ENCODE results near the gene NBDY.

NBDY gene

DNA sequence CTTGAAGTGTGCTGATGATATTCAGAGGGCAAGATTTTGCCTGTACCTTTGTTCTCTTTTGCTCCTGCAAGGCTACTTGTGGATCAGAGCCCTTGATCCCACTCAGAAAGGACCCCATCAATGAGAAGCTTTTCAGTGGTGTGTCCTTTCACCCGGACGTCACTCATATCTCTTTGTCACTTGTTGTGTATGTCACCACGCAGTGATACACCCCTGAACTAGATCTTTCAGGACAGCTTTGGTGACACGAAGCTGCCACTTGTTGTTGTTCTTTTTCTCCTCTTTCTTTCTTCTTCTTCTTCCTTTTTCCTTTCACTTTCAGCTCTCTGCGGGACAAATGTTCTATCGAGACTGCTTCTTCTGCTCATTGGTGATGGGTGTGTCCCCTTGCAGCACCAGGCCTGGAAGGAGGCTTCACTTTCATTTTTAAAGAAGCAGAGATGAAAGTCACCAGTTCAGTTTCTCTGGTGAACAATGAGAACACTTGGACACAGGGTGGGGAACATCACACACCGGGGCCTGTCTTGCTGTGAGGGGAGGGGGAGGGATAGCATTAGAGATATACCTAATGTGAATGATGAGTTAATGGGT lies 83.6 kb downstream of the NBDY start:
- peaks cover 7% of the 10 kb centered on the region for H3K27me3 Mint-ChIP-seq (ENCODE audit: low read depth)
- no peak overlapping the region for H3K4me3 Mint-ChIP-seq
- peaks cover 25% of the 10 kb centered on the region for H3K9me3 Mint-ChIP-seq
- no peaks in the 10 kb centered on the region for H3K4me1 Mint-ChIP-seq
- H3K27ac Mint-ChIP-seq: no peak overlapping the region
- peaks cover 43% of the 10 kb centered on the region for H3K36me3 Mint-ChIP-seq (ENCODE audit: low read depth)
- TF ChIP-seq, protein P1, sequence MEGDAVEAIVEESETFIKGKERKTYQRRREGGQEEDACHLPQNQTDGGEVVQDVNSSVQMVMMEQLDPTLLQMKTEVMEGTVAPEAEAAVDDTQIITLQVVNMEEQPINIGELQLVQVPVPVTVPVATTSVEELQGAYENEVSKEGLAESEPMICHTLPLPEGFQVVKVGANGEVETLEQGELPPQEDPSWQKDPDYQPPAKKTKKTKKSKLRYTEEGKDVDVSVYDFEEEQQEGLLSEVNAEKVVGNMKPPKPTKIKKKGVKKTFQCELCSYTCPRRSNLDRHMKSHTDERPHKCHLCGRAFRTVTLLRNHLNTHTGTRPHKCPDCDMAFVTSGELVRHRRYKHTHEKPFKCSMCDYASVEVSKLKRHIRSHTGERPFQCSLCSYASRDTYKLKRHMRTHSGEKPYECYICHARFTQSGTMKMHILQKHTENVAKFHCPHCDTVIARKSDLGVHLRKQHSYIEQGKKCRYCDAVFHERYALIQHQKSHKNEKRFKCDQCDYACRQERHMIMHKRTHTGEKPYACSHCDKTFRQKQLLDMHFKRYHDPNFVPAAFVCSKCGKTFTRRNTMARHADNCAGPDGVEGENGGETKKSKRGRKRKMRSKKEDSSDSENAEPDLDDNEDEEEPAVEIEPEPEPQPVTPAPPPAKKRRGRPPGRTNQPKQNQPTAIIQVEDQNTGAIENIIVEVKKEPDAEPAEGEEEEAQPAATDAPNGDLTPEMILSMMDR (IDR thresholded peaks at IDR 0.05; ENCODE audit: unreplicated experiment in 3 of 3): no peak

DNA sequence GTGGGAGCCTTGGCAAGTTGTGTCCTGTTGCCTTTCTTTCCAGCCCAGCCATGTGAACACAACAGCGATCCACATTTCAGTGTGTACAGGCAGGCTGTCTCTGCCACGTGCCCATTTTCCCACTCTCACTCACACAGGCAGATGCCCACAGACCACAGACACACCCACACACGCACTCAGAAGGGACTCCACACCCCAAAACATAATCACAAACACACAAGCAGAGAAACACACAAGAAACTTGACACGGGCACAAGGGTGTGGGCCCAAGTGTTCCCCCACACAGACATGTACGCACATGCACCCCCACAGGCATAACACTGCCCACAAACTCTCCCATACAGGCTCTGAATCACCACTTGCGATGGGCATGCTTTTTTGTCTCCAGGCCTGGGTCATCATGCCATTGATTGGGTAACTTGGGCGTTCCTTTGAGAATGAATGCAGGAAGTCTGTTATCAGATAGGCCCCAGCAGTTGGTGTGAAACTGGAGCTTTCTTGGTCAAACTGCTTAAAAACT lies 84.3 kb downstream of the NBDY start:
- Mint-ChIP-seq H3K4me3 (no peak overlapping the region), H3K9me3 (peaks cover 21% of the 10 kb centered on the region), H3K27ac (no peak overlapping the region), H3K36me3 (ENCODE audit: low read depth) (peaks cover 41% of the 10 kb centered on the region), H3K27me3 (ENCODE audit: low read depth) (peaks cover 7% of the 10 kb centered on the region), H3K4me1 (no peaks in the 10 kb centered on the region)
- TF ChIP-seq, protein P1 (IDR thresholded peaks at IDR 0.05; ENCODE audit: unreplicated experiment in 3 of 3): no peak

DNA sequence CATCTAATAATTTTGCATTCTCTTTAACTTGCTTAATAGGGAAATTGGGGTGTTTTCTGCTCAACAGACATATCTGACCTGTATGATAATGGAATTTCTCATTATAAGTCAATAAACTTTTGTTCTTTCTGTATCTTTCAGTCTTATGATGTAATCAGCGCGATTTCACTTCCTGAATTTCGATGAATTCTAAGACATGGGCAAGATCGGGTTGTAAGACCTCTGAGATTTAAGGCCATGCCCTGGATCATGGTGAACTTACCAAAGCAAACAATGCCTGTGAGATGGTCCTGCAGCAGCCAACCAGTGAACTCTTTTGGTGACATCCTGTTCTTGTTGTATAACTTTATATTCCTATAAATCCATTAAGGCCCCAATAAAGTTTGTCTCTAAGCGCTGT lies 88.1 kb downstream of the NBDY start:
- H3K27me3 Mint-ChIP-seq (ENCODE audit: low read depth): peaks cover 7% of the 10 kb centered on the region

DNA sequence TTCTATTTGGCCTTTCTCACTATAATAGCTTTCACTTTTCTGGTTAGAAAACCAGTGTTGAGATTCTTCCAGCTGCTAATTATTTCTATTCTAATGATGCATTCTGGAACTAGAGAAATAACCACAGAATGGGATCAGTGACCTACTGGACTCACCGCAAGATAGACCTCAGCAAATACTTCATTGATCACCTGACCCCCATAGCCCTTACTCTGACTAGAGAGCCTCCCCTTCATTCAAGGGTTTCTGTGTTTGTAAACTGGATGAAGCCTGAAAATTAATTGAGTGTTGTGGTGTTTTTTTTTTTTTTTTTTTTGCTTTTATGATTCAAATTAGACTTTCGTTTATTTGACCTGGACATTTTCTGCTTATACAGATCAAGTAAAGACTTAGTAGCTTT lies 97.0 kb downstream of the NBDY start:
- Mint-ChIP-seq H3K9me3 (peaks cover 28% of the 10 kb centered on the region), H3K27ac (no peak overlapping the region), H3K4me1 (no peaks in the 10 kb centered on the region), H3K4me3 (no peak overlapping the region), H3K27me3 (ENCODE audit: low read depth) (no peaks in the 10 kb centered on the region), H3K36me3 (ENCODE audit: low read depth) (peaks cover 15% of the 10 kb centered on the region)
- TF ChIP-seq, protein P1 (IDR thresholded peaks at IDR 0.05; ENCODE audit: unreplicated experiment in 3 of 3): no peak

More for the DNA sequence above, 88.1 kb downstream of the NBDY start:
- no peak overlapping the region for H3K4me3 Mint-ChIP-seq
- H3K9me3 Mint-ChIP-seq: peaks cover 7% of the 10 kb centered on the region
- no peak overlapping the region for H3K27ac Mint-ChIP-seq
- TF ChIP-seq, protein P1 (IDR thresholded peaks at IDR 0.05; ENCODE audit: unreplicated experiment in 3 of 3): no peak
- H3K36me3 Mint-ChIP-seq (ENCODE audit: low read depth): peaks cover 24% of the 10 kb centered on the region
- no peaks in the 10 kb centered on the region for H3K4me1 Mint-ChIP-seq

DNA sequence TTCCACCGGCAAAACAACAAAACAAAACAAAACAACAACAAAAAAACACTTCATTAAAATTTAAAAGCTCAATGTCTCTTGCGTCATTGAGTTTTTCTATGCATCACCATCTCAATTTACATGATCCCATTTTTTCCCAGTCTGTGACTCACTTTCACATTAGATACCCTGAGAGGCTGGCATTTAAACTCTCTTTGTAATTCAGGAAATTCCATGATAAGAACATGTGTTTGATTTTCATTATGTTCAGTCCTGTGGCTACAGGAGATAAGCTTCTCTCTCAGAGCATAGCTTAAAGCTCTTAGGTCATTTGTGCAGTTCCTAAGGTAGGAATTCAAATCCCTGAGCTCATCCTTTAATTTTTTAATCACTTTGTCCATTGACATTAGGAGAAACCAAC lies 104.6 kb downstream of the NBDY start:
- H3K27ac Mint-ChIP-seq: no peak overlapping the region
- no peaks in the 10 kb centered on the region for H3K27me3 Mint-ChIP-seq (ENCODE audit: low read depth)
- TF ChIP-seq, protein P1 (IDR thresholded peaks at IDR 0.05; ENCODE audit: unreplicated experiment in 3 of 3): no peak
- H3K9me3 Mint-ChIP-seq: peaks cover 35% of the 10 kb centered on the region
- H3K4me3 Mint-ChIP-seq: no peak overlapping the region
- no peaks in the 10 kb centered on the region for H3K36me3 Mint-ChIP-seq (ENCODE audit: low read depth)
- H3K4me1 Mint-ChIP-seq: no peaks in the 10 kb centered on the region

DNA sequence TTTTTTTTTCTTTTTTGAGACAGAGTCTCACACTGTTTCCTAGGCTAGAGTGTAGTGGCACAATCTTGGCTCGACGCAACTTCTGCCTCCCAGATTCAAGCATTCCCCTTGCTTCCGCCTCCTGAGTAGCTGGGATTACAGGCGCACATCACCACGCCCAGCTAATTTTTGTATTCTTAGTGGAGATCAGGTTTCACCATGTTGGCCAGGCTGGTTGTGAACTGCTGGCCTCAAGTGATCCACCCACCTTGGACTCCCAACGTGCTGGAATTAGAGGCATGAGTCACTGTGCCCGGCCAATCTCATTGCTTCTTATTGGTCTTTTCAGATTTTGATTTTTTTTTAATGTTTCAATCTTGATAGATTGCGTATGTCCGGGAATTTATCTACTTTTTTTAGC lies 124.4 kb downstream of the NBDY start:
- Mint-ChIP-seq H3K9me3 (peaks cover 36% of the 10 kb centered on the region), H3K36me3 (ENCODE audit: low read depth) (no peaks in the 10 kb centered on the region), H3K27me3 (ENCODE audit: low read depth) (no peaks in the 10 kb centered on the region), H3K4me1 (no peaks in the 10 kb centered on the region), H3K4me3 (no peak overlapping the region), H3K27ac (no peak overlapping the region)
- TF ChIP-seq, protein P1 (IDR thresholded peaks at IDR 0.05; ENCODE audit: unreplicated experiment in 3 of 3): no peak

Data from nephron (organoid).